Naive B cell (primary cell): ENCODE data around the gene DNAAF8. TPM values are rescaled to one million over a fixed set of nuclear protein-coding genes. Genes with fewer than 3 reads are reported as not detected.
A peak's percentile ranks its signal among the peaks of the same experiment; 100 is the strongest.

ENCODE experiments used
- ATAC-seq, 2 donors: fragments of 150-1000 bp; cut with Tn5 transposase; 2 replicates each; pipeline ENCODE4 v1.10.0; 2021; ENCODE audit warnings: low read depth in 2 of 2, mild to moderate bottlenecking in 2 of 2, moderate library complexity in 2 of 2
- DNase-seq: peaks from one replicate; pipeline ENCODE4 v3.0.0; 2022
- H3K27ac Mint-ChIP-seq, 6 donors: one replicate each; pipeline ENCODE4 v1.8.0; 2020 to 2022; ENCODE audit warnings: mild to moderate bottlenecking in 6 of 6, mixed read lengths in 6 of 6, moderate library complexity in 5 of 6, inconsistent platforms in 2 of 6
- H3K27me3 Mint-ChIP-seq, 3 donors: one replicate each; pipeline ENCODE4 v1.8.0; 2021 to 2022; ENCODE audit warnings: mixed read lengths in 3 of 3, mild to moderate bottlenecking in 1 of 3
- H3K36me3 Mint-ChIP-seq, 2 donors: one replicate each; pipeline ENCODE4 v1.8.0; 2020 to 2022; ENCODE audit warnings: mixed read lengths in 2 of 2, inconsistent platforms in 1 of 2, mild to moderate bottlenecking in 1 of 2
- H3K4me1 Mint-ChIP-seq, 3 donors: one replicate each; pipeline ENCODE4 v1.8.0; 2020 to 2022; ENCODE audit warnings: mixed read lengths in 3 of 3, inconsistent platforms in 1 of 3, mild to moderate bottlenecking in 1 of 3, moderate library complexity in 1 of 3
- H3K4me3 Mint-ChIP-seq, 8 donors: one replicate each; pipeline ENCODE4 v1.8.0; 2020 to 2022; ENCODE audit warnings: mild to moderate bottlenecking in 8 of 8, mixed read lengths in 8 of 8, moderate library complexity in 8 of 8, inconsistent platforms in 2 of 8
- H3K9me3 Mint-ChIP-seq, 7 donors: one replicate each; pipeline ENCODE4 v1.8.0; 2020 to 2022; ENCODE audit warnings: mixed read lengths in 7 of 7, mild to moderate bottlenecking in 5 of 7, inconsistent platforms in 2 of 7, moderate library complexity in 1 of 7
- polyA plus RNA-seq, 6 donors: library from polyadenylated mRNA; unstranded; fragments of 300-500 nt; fragmentation: Illumina TruSeq; gene quantifications; one replicate each; pipeline ENCODE4 v1.2.3, GENCODE V29; 2021; ENCODE audit warnings: low read depth in 6 of 6

The DNAAF8 gene
- polyA plus RNA-seq, 6 donors from 2014 or later: 0.30 to 0.84 (median 0.35) TPM; not detected in 2

DNA sequence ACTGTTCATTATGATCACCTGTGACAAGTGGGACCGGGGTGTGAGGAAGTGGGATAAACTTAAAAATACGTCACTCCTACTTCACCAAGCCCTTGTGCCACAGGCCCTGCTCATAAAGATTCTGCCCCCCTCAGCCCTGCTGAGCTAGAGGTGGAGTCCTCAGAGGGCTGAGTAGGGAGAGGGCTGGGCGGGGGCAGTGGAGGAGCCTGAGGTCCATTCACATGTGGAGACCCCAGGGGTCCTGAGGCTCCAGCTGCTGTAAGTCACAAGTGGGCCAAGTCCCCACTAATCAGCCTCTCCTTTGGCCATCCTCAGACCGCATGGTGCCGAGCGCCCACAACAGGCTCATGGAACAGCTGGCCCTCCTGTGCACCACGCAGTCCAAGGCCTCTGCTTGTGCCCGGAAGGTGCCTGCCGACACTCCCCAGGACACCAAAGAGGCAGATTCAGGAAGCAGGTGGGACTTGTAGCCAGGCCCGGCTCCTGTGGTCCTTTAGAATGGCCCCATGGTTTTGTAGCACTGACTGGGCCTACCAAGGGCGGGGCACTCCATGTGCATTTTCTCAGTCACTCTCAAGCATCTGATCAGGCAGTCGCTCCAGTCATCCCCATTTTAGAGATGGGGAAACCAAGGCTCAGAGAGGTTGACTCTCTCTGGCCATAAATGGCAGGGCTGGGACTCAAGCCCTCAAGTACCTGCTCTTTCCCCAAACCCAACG lies 10.4 kb downstream of the DNAAF8 start:
- H3K27me3 Mint-ChIP-seq: no peaks in the 10 kb centered on the region
- DNase-seq (no peak), ATAC-seq (no peak)
- peaks cover 18 to 31% (median 28%) of the 10 kb centered on the region in 3 donors for H3K4me1 Mint-ChIP-seq
- H3K36me3 Mint-ChIP-seq: no peaks in the 10 kb centered on the region
- no peak overlapping the region for H3K27ac Mint-ChIP-seq
- H3K9me3 Mint-ChIP-seq: no peaks in the 10 kb centered on the region
- peak overlapping the region in 1 of 8 donors; percentile 2 for H3K4me3 Mint-ChIP-seq

DNA sequence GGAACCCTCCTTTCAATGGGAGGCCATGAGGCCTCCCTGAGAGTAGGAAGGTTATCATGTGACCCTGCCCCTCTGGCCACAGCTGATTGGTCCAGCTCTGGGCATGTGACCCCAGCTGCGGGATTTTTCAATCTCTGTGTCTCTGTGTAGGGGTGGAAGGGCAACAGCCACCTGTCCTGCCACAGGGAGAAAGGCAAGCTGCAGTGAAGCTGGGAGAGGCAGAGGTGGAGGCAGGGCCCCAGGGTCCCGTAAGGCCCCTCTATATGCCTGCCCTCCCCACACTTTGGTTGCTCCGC lies 10.9 kb downstream of the DNAAF8 start:
- H3K27me3 Mint-ChIP-seq: no peaks in the 10 kb centered on the region
- H3K4me1 Mint-ChIP-seq: peaks cover 18 to 31% (median 28%) of the 10 kb centered on the region in 3 donors
- ATAC-seq (no peak), DNase-seq (no peak)
- H3K27ac Mint-ChIP-seq: no peak overlapping the region
- no peaks in the 10 kb centered on the region for H3K36me3 Mint-ChIP-seq
- no peaks in the 10 kb centered on the region for H3K9me3 Mint-ChIP-seq
- H3K4me3 Mint-ChIP-seq: no peak overlapping the region

DNA sequence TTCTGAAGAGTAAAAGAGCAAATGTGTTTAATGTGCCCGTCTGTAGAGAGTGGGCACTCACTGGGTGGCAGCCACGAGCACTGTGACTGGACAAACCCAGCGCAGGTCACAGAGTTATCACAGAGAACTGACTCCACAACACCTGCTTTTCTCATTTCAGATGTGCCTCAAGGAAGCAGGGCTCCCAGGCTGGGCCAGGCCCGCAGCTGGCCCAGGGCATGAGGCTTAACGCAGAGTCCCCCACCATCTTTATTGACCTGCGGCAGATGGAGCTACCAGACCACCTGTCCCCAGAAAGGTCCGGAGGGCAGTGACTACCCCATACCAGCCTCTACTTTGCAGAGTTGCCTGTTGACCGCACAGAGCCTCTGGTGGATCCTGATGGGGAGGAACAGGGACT lies 11.9 kb downstream of the DNAAF8 start:
- no peak for DNase-seq
- Mint-ChIP-seq H3K4me3 (no peak overlapping the region), H3K27me3 (no peaks in the 10 kb centered on the region), H3K27ac (peak overlapping the region in 2 of 6 donors; percentile 4 to 32), H3K36me3 (no peaks in the 10 kb centered on the region), H3K4me1 (peaks cover 18 to 31% (median 28%) of the 10 kb centered on the region in 3 donors), H3K9me3 (no peaks in the 10 kb centered on the region)
- ATAC-seq: no peak

DNA sequence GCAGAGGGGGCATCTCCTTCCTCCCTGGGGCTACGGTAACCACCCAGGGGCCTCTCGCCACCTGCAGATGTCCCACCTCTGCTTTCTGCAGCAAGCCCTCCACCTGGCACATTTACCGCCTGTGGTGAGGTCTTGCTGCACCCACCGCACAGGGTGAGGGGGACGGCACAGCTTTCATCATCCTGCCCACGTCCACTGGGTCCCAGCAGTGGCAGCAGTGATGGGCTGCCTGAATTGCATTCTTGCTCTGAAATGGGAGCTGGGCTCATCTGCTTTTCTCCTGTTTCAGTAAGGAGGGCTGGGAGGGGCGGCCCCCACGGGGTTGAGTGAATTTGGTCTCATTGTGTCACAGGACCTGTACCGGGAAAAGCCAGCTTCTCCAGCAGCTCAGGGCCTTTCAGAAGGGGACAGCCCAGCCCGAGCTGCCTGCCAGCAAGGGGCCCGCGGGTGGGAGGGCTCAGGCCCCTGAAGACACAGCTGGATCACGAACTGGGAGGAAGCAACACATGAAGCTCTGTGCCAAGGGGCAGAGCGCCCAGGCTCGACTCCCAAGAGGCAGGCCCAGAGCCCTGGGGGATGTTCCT lies 12.7 kb downstream of the DNAAF8 start:
- Mint-ChIP-seq H3K27me3 (no peaks in the 10 kb centered on the region), H3K9me3 (no peaks in the 10 kb centered on the region), H3K27ac (peak overlapping the region in 2 of 6 donors; percentile 16 to 33), H3K4me3 (peak overlapping the region in 1 of 8 donors; percentile 66), H3K36me3 (no peaks in the 10 kb centered on the region), H3K4me1 (peaks cover 21 to 31% (median 28%) of the 10 kb centered on the region in 3 donors)
- no peak for DNase-seq
- ATAC-seq: peak in 1 of 2 donors; percentile 33

DNA sequence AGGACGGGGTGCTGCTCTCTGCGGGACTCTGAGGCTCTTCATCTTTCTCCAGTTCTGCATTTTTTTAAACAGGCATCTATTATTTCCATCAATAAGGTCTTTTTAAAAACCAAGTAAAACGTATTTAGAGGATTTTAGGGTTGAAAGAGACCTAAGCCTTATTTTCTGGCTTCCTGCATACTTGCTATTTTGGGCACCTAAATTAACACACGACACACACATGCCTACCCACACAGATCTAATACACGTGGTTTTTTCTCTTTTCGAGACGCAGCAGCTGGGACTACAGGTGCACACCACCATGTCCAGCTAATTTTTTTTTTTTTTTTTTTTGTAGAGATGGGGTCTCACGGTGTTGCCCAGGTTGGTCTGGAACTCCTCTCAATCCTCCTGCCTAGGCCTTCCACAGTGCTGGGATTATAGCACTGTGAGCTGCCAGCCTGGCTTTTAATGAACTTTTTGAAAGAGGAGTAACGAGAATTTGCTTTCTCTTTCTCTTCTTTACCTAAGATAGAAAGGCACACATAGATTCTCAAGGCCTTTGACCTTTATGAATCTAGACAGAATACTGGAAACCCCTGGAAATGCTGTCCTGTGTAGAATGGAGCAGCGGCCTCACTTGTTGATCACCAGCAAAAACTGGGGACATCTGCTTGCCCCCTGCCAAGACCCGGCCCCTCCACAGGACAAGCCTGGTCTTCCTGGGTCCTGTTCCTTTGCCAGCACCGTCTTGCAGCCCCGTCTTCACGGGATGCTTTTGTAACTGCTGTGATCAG lies 13.8 kb downstream of the DNAAF8 start:
- no peaks in the 10 kb centered on the region for H3K27me3 Mint-ChIP-seq
- H3K36me3 Mint-ChIP-seq: no peaks in the 10 kb centered on the region
- ATAC-seq (peak in 1 of 2 donors; percentile 48), DNase-seq (no peak)
- H3K27ac Mint-ChIP-seq: peak overlapping the region in 5 of 6 donors; percentile 49 to 97 (median 67)
- peaks cover 19 to 27% (median 26%) of the 10 kb centered on the region in 3 donors for H3K4me1 Mint-ChIP-seq
- no peaks in the 10 kb centered on the region for H3K9me3 Mint-ChIP-seq
- peak overlapping the region in 5 of 8 donors; percentile 40 to 78 (median 66) for H3K4me3 Mint-ChIP-seq

DNA sequence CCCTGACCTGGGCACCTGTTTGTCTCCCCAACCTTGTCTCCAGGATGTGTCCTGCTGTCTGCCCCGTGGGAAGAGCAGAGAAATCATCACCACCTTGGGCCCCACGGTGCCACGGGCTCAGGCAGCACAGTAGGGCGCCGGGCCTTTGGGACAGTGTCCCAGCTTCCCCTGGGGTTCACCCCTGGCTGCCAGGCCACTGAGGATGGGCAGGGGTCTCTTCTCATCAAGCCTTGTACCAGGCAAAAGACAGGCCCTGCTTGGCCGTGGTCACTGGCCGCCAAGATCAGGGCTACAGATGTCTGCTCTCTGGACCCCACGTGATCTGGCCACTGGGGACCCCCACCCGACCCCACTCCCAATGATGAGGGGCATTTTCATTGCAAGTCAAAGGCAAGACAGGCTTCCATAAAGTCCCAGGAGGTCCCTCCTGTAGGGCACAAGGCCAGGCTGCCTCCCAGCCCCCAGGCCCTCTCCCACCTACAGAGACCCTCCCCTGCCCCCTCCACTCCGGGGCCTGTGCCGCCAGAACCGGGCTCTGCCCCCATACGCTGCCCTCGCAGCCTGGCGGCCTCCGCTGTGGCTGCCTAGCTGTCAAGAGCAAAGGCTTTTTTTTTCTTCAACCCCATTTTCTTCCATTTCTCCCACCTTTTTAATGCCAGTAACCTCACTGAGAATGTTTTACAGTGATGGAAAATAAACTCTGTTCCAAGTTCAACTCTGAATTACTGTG lies 14.5 kb downstream of the DNAAF8 start:
- ATAC-seq (no peak), DNase-seq (no peak)
- H3K4me3 Mint-ChIP-seq: peak overlapping the region in 1 of 8 donors; percentile 63
- peaks cover 13 to 22% (median 21%) of the 10 kb centered on the region in 3 donors for H3K4me1 Mint-ChIP-seq
- H3K36me3 Mint-ChIP-seq: no peaks in the 10 kb centered on the region
- H3K27ac Mint-ChIP-seq: peak overlapping the region in 2 of 6 donors; percentile 16 to 70
- no peaks in the 10 kb centered on the region for H3K9me3 Mint-ChIP-seq
- no peaks in the 10 kb centered on the region for H3K27me3 Mint-ChIP-seq

DNA sequence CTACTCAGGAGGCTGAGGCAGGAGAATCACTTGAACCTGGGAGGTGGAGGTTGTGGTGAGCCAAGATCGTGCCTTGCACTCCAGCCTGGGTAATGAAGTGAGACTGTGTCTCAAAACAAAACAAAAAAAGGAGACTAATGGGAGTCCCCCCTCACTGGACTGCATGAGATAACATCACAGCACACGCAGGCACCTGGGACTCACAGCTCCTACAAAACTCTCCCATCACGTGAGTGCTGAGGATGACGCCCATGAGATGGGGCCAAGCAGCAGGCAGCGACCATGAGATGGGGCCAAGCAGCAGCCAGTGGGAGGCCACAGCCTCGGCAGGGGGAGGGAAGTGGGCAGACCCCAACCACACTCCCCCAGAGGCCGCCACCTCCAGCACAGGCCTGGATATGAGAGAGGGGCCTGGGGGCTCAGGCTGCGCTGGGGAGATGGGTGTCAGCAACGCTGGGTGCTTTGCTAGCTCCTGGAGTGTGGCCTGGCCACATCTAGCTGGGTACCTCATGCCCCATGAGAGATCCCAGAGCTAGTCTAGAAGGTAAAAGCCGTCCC lies 15.4 kb downstream of the DNAAF8 start:
- ATAC-seq (no peak), DNase-seq (no peak)
- Mint-ChIP-seq H3K36me3 (no peaks in the 10 kb centered on the region), H3K4me3 (no peak overlapping the region), H3K9me3 (no peaks in the 10 kb centered on the region), H3K27ac (no peak overlapping the region), H3K4me1 (peaks cover 13 to 22% (median 21%) of the 10 kb centered on the region in 3 donors), H3K27me3 (no peaks in the 10 kb centered on the region)

DNA sequence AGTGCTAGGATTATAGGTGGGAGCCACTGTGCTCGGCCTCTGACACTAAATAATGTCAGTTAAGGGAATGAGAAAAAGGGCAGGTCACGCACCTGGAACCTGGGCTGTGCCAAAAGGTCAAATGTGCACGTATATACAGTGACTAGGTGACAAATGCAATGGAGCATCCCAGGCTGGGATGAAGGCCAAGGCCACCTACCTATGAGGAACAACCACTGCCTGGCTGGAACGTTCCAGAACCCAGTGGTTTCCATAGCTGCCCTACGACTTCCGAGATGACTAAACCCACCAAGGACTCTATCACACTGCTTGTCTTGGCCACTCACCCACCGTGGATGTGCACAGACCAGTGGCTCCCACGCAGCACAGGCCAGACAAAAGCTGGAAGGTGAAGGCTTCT lies 16.6 kb downstream of the DNAAF8 start:
- Mint-ChIP-seq H3K4me1 (peaks cover 13 to 21% (median 21%) of the 10 kb centered on the region in 3 donors), H3K36me3 (peaks cover 4 to 7% of the 10 kb centered on the region in 2 donors), H3K27ac (no peak overlapping the region), H3K27me3 (no peaks in the 10 kb centered on the region), H3K4me3 (no peak overlapping the region), H3K9me3 (no peaks in the 10 kb centered on the region)
- DNase-seq (no peak), ATAC-seq (no peak)

DNA sequence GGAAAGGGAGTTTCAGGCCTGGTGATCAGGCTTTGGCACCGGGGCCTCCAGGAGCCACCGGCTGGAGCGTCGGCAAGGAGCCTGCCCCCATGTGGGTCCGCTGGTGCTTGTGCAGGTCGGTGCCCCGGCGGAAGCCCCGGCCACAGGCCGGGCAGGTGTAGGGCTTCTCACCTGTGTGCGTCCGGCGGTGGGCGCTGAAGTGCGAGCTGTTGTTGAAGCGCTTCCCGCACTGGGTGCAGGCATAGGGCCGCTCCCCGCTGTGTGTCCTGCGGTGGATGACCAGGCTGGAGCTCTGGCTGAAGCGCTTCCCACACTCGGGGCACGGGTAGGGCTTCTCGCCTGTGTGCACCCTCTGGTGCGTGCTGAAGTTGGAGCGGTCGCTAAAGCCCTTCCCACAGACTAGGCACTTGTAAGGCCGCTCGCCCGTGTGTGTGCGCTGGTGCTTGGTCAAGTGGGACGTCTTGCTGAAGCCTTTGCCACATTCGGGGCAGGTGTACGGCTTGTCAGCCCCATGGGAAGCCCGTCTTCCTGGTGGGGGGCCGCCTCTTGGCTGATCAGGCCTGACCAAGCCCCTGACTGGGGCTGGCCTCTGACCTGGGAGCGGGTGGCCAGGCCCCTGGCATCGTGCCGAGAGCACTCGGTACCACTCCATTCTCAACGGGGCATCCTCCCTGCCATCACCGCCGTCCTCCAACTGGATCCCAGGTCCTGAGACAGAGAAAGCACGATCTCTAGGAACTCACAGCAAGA lies 18.2 kb downstream of the DNAAF8 start:
- Mint-ChIP-seq H3K27me3 (no peaks in the 10 kb centered on the region), H3K4me1 (peaks cover 8 to 13% (median 12%) of the 10 kb centered on the region in 3 donors), H3K9me3 (no peaks in the 10 kb centered on the region), H3K36me3 (peaks cover 5 to 8% of the 10 kb centered on the region in 2 donors), H3K4me3 (no peak overlapping the region), H3K27ac (no peak overlapping the region)
- DNase-seq: no peak
- ATAC-seq: no peak

DNA sequence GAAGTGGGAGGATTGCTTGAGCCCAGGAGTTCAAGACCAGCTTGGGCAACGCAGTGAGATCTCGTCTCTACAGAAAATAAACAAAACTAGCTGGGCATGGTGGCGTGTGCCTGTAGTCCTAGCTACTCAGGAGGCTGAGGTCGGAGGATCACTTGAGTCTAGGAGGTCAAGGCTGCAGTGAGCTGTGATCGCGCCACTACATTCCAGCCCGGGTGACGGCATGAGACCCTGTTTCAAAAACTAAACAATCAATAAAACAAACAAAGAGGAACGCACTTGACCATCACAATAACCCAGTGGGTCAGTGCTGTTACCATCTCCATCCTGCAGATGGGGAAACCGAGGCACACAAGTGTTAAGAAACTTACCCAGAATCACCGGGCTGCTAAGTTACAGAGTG lies 18.9 kb downstream of the DNAAF8 start:
- no peak for DNase-seq
- no peaks in the 10 kb centered on the region for H3K27me3 Mint-ChIP-seq
- peaks cover 5 to 8% of the 10 kb centered on the region in 2 donors for H3K36me3 Mint-ChIP-seq
- no peaks in the 10 kb centered on the region for H3K9me3 Mint-ChIP-seq
- H3K4me1 Mint-ChIP-seq: peaks cover 3 to 6% (median 5%) of the 10 kb centered on the region in 3 donors
- ATAC-seq: no peak
- H3K27ac Mint-ChIP-seq: no peak overlapping the region
- no peak overlapping the region for H3K4me3 Mint-ChIP-seq

DNA sequence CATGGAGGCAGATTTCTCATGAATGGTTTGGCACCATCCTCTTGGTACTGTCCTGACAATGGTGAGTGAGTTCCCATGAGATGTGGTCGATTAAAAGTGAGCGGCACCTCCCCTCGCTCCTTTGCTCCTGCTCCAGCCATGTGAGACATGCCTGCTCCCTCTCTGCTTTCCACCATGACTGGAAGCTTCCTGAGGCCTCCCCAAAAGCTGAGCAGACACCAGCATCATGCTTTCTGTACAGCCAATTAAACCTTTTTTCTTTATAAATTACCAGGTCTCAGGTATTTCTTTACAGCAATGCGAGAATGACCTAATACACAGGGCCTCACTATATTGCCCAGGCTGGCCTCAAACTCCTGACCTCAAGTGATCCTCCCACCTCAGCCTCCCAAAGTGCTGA lies 20.5 kb downstream of the DNAAF8 start:
- peaks cover 5 to 12% of the 10 kb centered on the region in 2 donors for H3K36me3 Mint-ChIP-seq
- H3K27ac Mint-ChIP-seq: no peak overlapping the region
- no peaks in the 10 kb centered on the region for H3K27me3 Mint-ChIP-seq
- DNase-seq (no peak), ATAC-seq (no peak)
- H3K4me1 Mint-ChIP-seq: peaks cover 0 to 3% (median 0%) of the 10 kb centered on the region in 3 donors
- H3K4me3 Mint-ChIP-seq: no peak overlapping the region
- H3K9me3 Mint-ChIP-seq: no peaks in the 10 kb centered on the region

DNA sequence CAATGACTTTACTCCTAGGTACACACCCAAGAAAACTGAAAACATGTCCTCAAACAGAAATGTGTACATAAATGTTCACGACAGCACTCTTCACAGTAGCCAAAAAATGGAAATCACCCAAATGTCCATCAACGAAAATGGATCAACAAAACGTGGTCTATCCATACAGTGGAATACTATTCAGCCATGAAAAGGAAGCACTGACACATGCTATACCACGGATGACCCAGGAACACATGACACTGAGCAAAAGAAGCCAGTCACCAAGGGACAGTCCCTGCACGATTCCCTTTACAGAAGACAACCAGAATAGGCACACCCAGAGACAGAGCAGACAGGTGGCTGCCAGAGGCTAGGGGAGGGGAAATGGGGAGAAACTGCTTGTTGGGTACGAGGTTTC lies 21.4 kb downstream of the DNAAF8 start:
- Mint-ChIP-seq H3K4me3 (no peak overlapping the region), H3K27ac (peak overlapping the region in 1 of 6 donors; percentile 27), H3K27me3 (no peaks in the 10 kb centered on the region), H3K4me1 (peaks cover 0 to 3% (median 0%) of the 10 kb centered on the region in 3 donors), H3K9me3 (no peaks in the 10 kb centered on the region), H3K36me3 (peaks cover 5 to 15% of the 10 kb centered on the region in 2 donors)
- DNase-seq: no peak
- no peak for ATAC-seq
